Adrenal gland (tissue), 19 donors: Measurements from ENCODE around the gene TGFBR3. TPM values are rescaled to one million over a fixed set of nuclear protein-coding genes. Genes with fewer than 3 reads are reported as not detected.

ENCODE experiments used
- DNase-seq, 7 donors: peaks; one replicate each; pipeline ENCODE4 v3.0.0-alpha.2; 2019 to 2020
- H3K27ac ChIP-seq, 5 donors: fragments of 200-600 bp; sonication (generic) in 4 of 5; 1 replicate in 3 of 5; 2 replicates in 2 of 5; pipeline versions ENCODE4 v1.5.1 to v1.8.0; 2016 to 2020; ENCODE audit warnings: mild to moderate bottlenecking in 1 of 5
- H3K27me3 ChIP-seq: fragments of 200-600 bp; 2 replicates; pipeline ENCODE4 v1.8.0; 2021
- H3K36me3 ChIP-seq, 2 donors: fragments of 200-600 bp; replicated peaks in 1 of 2; 1 replicate in 1 of 2; 2 replicates in 1 of 2; pipeline versions ENCODE4 v1.5.1 to v1.8.0; 2018 to 2022
- H3K4me1 ChIP-seq, 2 donors: fragments of 200-600 bp; replicated peaks in 1 of 2; 1 replicate in 1 of 2; 2 replicates in 1 of 2; pipeline versions ENCODE4 v1.5.1 to v1.8.0; 2018 to 2021
- H3K4me3 ChIP-seq, 4 donors: fragments of 200-600 bp; sonication (generic) in 3 of 4; one replicate each; pipeline ENCODE4 v1.5.1; 2016 to 2018
- H3K9me3 ChIP-seq, 3 donors: fragments of 200-600 bp; sonication (generic) in 1 of 3; replicated peaks in 1 of 3; 1 replicate in 2 of 3; 2 replicates in 1 of 3; pipeline versions ENCODE4 v1.5.1 to v1.8.0; 2016 to 2021
- POLR2A ChIP-seq, 2 donors: fragments of 450-650 bp; IDR thresholded peaks; one replicate each; pipeline ENCODE4 v1.6.1; 2017; ENCODE audit warnings: antibody characterized with exemption in 2 of 2, mild to moderate bottlenecking in 2 of 2, moderate library complexity in 1 of 2
- WGBS, 4 donors: extraction: QIAGEN DNeasy Blood & Tissue Kit in 2 of 4; methylation state at CpG; one replicate each; pipeline versions ENCODE4 v1.1.5 to v1.1.7; 2013 to 2017; 5-methylcytosine and 5-hydroxymethylcytosine counted together
- intact Hi-C, 2 donors: fragments of 100-400 bp; cut with DNase I; formaldehyde crosslinking; loops; one replicate each; pipeline versions ENCODE4 v1.14.1 to v1.15.0; 2022 to 2023
- long read RNA-seq, 10 donors: library from polyadenylated mRNA in 3 of 10; unstranded in 2 of 10; stranded (forward) in 1 of 10; transcript quantifications; one replicate each; pipeline ENCODE4 v2.0.0 and lab custom pipeline, GENCODE V29; 2021 to 2026
- polyA plus RNA-seq, 3 donors: library from polyadenylated mRNA; stranded (reverse); fragments of 200-250 nt in 2 of 3; fragments of 350-450 nt in 1 of 3; fragmentation: Illumina TruSeq in 1 of 3; extraction: RNeasy Lipid Tissue Mini Kit (QIAGEN cat#74804) in 1 of 3; gene quantifications; one replicate each; pipeline ENCODE4 v1.2.3, GENCODE V29; 2013 to 2014
- total RNA-seq, 9 donors: library from RNA; depleted of rRNA in 4 of 9; stranded (reverse); fragments of >200 nt in 4 of 9; fragments of 120-200 nt in 1 of 9; fragmentation: NEBNext Ultra II Directional in 1 of 9; extraction: Animal tissue kit (Norgen Biotek cat#: 25700) in 1 of 9; gene quantifications; one replicate each; pipeline versions ENCODE4 v1.1.0 to v1.2.4, GENCODE V29; 2013 to 2023
- TF ChIP-seq, protein P1 (sequence below), 6 experiments: fragments of 450-650 bp in 4 of 6; fragments of 200-600 bp in 2 of 6; sonication (generic) in 1 of 6; IDR thresholded peaks; 1 replicate in 5 of 6; 2 replicates in 1 of 6; pipeline versions ENCODE4 v1.5.1 to v1.8.0; 2016 to 2021; ENCODE audit warnings: antibody characterized with exemption in 6 of 6, mild to moderate bottlenecking in 2 of 6, moderate library complexity in 1 of 6
- donor health status: healthy with polysubstance abuse.
- donor health status: Bipolar disorder and iron deficiency.
- donor health status: DM: yes; HTN: yes; CAD: no.
- donor health status: DM: no; HTN: no; CAD: no.
- donor health status: DM: no; HTN: no; CAD: no.
- donor health status: DM: yes; HTN: yes; CAD: no.

TGFBR3 gene
- 100 to 1,000 TPM in 8 of 9 donors, 10 to 100 TPM in 1; 95.5 to 340 (median 159) TPM for total RNA-seq
- 100 to 1,000 TPM in 1 of 3 donors, 10 to 100 TPM in 2; 13.9 to 141 (median 19.0) TPM for polyA plus RNA-seq
- long read RNA-seq, donor 1, full-length matches to known transcripts: 12 of 42 reads
- long read RNA-seq, donor 1, partial matches to known transcripts: 30 of 42 reads
- long read RNA-seq, donor 1, other reads (novel, unspliced or antisense): 0 of 42 reads
- long read RNA-seq, donor 2, full-length matches to known transcripts: 10 of 36 reads
- long read RNA-seq, donor 2, partial matches to known transcripts: 26 of 36 reads
- long read RNA-seq, donor 2, other reads (novel, unspliced or antisense): 0 of 36 reads
- long read RNA-seq, donor 3, full-length matches to known transcripts: 7 of 39 reads
- long read RNA-seq, donor 3, partial matches to known transcripts: 32 of 39 reads
- long read RNA-seq, donor 3, other reads (novel, unspliced or antisense): 0 of 39 reads
- long read RNA-seq, donor 4, partial matches to known transcripts: 9 of 26 reads
- long read RNA-seq, donor 4, other reads (novel, unspliced or antisense): 16 of 26 reads
- long read RNA-seq, donor 5, full-length matches to known transcripts: 14 of 57 reads
- long read RNA-seq, donor 5, partial matches to known transcripts: 6 of 57 reads
- long read RNA-seq, donor 5, other reads (novel, unspliced or antisense): 37 of 57 reads
- long read RNA-seq, donor 6, full-length matches to known transcripts: 1 of 7 reads
- long read RNA-seq, donor 6, partial matches to known transcripts: 3 of 7 reads
- long read RNA-seq, donor 6, other reads (novel, unspliced or antisense): 3 of 7 reads
- long read RNA-seq, donor 7, partial matches to known transcripts: 6 of 7 reads
- long read RNA-seq, donor 7, other reads (novel, unspliced or antisense): 0 of 7 reads
- long read RNA-seq, donor 8, full-length matches to known transcripts: 19 of 51 reads
- long read RNA-seq, donor 8, partial matches to known transcripts: 32 of 51 reads
- long read RNA-seq, donor 8, other reads (novel, unspliced or antisense): 0 of 51 reads
- long read RNA-seq, donor 9, full-length matches to known transcripts: 5 of 15 reads
- long read RNA-seq, donor 9, partial matches to known transcripts: 10 of 15 reads
- long read RNA-seq, donor 9, other reads (novel, unspliced or antisense): 0 of 15 reads
- long read RNA-seq, donor 10, full-length matches to known transcripts: 3 of 3 reads
- long read RNA-seq, donor 10, partial matches to known transcripts: 0 of 3 reads
- long read RNA-seq, donor 10, other reads (novel, unspliced or antisense): 0 of 3 reads

DNA sequence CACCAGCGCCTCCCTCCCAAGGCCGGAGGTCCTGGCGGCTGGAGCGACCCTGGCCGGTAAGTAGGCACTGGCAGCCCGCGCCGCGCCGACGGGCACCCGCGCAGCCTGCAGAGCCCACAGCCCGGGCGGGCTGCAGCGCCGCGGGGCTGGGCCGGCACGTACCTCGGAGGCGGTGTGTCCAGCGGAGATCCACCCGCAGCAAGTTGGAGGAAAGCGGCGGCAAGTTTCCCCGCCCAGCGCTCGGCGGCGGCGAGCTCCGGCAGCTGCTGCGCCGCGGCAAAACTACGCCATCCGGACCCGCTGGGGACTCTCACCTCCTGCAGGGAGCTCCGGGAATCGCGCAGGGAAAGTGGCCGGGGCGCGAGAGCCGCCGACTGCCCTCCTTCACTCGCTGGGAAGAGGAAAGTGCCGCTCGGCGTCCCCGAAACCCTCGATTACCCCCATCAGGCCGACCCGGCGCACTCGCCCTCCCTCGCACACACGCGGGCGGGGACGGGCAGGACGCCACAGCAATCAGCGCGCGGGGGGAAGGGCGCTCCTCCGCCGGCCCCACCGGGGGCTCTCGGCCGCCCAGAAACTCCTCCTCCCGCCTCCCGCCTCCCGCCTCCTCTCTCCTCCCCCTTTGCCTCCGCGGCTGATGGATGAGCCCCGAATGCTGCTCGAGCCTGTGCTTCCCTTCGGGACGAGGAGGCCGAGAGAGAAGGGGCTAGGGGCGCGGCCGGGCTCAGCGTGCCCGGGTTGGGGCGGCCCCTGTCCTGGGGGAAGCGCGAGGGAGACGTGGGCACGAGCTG is at the start of gene TGFBR3:
TGFBR3 (minus strand) TSS at position 436 of the 791 bp plus-strand sequence. CDS start 24,620 bp downstream, outside the sequence.
- TF ChIP-seq, protein P1, sequence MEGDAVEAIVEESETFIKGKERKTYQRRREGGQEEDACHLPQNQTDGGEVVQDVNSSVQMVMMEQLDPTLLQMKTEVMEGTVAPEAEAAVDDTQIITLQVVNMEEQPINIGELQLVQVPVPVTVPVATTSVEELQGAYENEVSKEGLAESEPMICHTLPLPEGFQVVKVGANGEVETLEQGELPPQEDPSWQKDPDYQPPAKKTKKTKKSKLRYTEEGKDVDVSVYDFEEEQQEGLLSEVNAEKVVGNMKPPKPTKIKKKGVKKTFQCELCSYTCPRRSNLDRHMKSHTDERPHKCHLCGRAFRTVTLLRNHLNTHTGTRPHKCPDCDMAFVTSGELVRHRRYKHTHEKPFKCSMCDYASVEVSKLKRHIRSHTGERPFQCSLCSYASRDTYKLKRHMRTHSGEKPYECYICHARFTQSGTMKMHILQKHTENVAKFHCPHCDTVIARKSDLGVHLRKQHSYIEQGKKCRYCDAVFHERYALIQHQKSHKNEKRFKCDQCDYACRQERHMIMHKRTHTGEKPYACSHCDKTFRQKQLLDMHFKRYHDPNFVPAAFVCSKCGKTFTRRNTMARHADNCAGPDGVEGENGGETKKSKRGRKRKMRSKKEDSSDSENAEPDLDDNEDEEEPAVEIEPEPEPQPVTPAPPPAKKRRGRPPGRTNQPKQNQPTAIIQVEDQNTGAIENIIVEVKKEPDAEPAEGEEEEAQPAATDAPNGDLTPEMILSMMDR (IDR thresholded peaks at IDR 0.05): peak; percentile 21 to 73 (median 50)
- TF ChIP-seq POLR2A (IDR thresholded peaks at IDR 0.05): peak; percentile 79 to 98
- H3K36me3 ChIP-seq: no peaks in the 10 kb centered on the region
- WGBS, 4 donors: 0 to 1% (median 0%) methylated on average over 2 to 92 of the region's 92 CpGs
- DNase-seq: peak; percentile 94 to 98 (median 96)
- no peaks in the 10 kb centered on the region for H3K9me3 ChIP-seq
- intact Hi-C loops: loop anchor here (5.0 to 10.0 kb wide), 2 partner anchors 41 to 191 kb away; no protein-coding TSS in a partner anchor
- peak within 1 kb of the TSS; percentile 64 to 90 (median 75) for H3K4me3 ChIP-seq
- no peaks in the 10 kb centered on the region for H3K27me3 ChIP-seq
- H3K27ac ChIP-seq: peak within 1 kb of the TSS; percentile 91 to 98 (median 94)
- H3K4me1 ChIP-seq: peaks cover 25 to 31% of the 10 kb centered on the region in 2 donors

GRCh38 chr1:91929250-91929649 is 43.3 kb upstream of the TGFBR3 start:
- H3K27me3 ChIP-seq: no peaks in the 10 kb centered on the region
- no peak overlapping the region for H3K4me3 ChIP-seq
- no peak overlapping the region for H3K27ac ChIP-seq
- intact Hi-C loops: loop anchor here (5.0 kb wide), 3 partner anchors 42 to 417 kb away; partner anchors contain the start of gene TGFBR3 (in 1 of the 2)
- H3K9me3 ChIP-seq: no peaks in the 10 kb centered on the region
- no peak for TF ChIP-seq POLR2A (IDR thresholded peaks at IDR 0.05)
- TF ChIP-seq, protein P1 (IDR thresholded peaks at IDR 0.05): no peak
- H3K36me3 ChIP-seq: no peaks in the 10 kb centered on the region
- peaks cover 3 to 6% of the 10 kb centered on the region in 2 donors for H3K4me1 ChIP-seq
- WGBS, 4 donors: 13 to 19% (median 17%) methylated on average over 2 of the region's 2 CpGs
- DNase-seq: peak in 6 of 7 donors; percentile 26 to 78 (median 60)

- intact Hi-C loops: loop anchor here (5.0 kb wide), 3 partner anchors 41 to 416 kb away; partner anchors contain the start of gene TGFBR3 (in 1 of the 2)
- Histone ChIP-seq H3K36me3 (no peaks in the 10 kb centered on the region), H3K9me3 (no peaks in the 10 kb centered on the region), H3K4me1 (peaks cover 3 to 6% of the 10 kb centered on the region in 2 donors), H3K4me3 (no peak overlapping the region), H3K27ac (no peak overlapping the region), H3K27me3 (no peaks in the 10 kb centered on the region)
- WGBS, 4 donors: 60 to 92% (median 86%) methylated on average over 2 of the region's 2 CpGs
- TF ChIP-seq POLR2A (IDR thresholded peaks at IDR 0.05): no peak
- TF ChIP-seq, protein P1 (IDR thresholded peaks at IDR 0.05): no peak
- peak in 1 of 7 donors; percentile 10 for DNase-seq
Measured at GRCh38 chr1:91928026-91928425, 42.1 kb upstream of the TGFBR3 start.
